Lower leg skin (tissue), 4 donors: ENCODE results near the gene ETV2. TPM values are rescaled to one million over a fixed set of nuclear protein-coding genes. Genes with fewer than 3 reads are reported as not detected.

Experiments
- DNase-seq, 2 donors: peaks; one replicate each; pipeline ENCODE4 v3.0.0-alpha.2; 2019; ENCODE audit warnings: low spot score in 2 of 2
- H3K4me3 ChIP-seq: fragments of 200-600 bp; sonication (generic); 2 replicates; pipeline ENCODE4 v1.5.1; 2017; ENCODE audit warnings: mild to moderate bottlenecking, low read depth; ENCODE audit not compliant: poor library complexity, severe bottlenecking
- CTCF ChIP-seq, 3 donors: fragments of 450-650 bp; IDR thresholded peaks; one replicate each; pipeline ENCODE4 v1.5.1; 2016; ENCODE audit warnings: antibody characterized with exemption in 3 of 3, mild to moderate bottlenecking in 3 of 3, moderate library complexity in 2 of 3
- POLR2A ChIP-seq, 2 donors: fragments of 450-650 bp; IDR thresholded peaks; one replicate each; pipeline ENCODE4 v1.6.1; 2016 to 2017; ENCODE audit warnings: antibody characterized with exemption in 2 of 2, mild to moderate bottlenecking in 1 of 2, moderate library complexity in 1 of 2
- WGBS, 2 donors: methylation state at CpG; one replicate each; pipeline ENCODE4 v1.1.5; 2018; 5-methylcytosine and 5-hydroxymethylcytosine counted together
- intact Hi-C: fragments of 100-400 bp; cut with DNase I; formaldehyde crosslinking; loops from one replicate; pipeline ENCODE4 v1.15.0; 2023; ENCODE audit warnings: low total_unique reads
- total RNA-seq, 4 donors: library from RNA; depleted of rRNA; stranded (reverse); fragments of >200 nt; gene quantifications; one replicate each; pipeline ENCODE4 v1.1.0, GENCODE V29; 2016

The ETV2 gene
- total RNA-seq, 4 donors from 2014 or later, result 1.2 to 1.8 (median 1.6) TPM; not detected in 1

- no peak overlapping the region for H3K4me3 ChIP-seq
- 96 to 97% methylated on average over 6 of the region's 6 CpGs for WGBS, 2 donors
- TF ChIP-seq POLR2A (IDR thresholded peaks at IDR 0.05) (no peak), CTCF (IDR thresholded peaks at IDR 0.05) (no peak)
- intact Hi-C loops, result no loop called here
- no peak for DNase-seq
Observed at GRCh38 chr19:35661995-35662340, 20.4 kb downstream of the ETV2 start.

DNA sequence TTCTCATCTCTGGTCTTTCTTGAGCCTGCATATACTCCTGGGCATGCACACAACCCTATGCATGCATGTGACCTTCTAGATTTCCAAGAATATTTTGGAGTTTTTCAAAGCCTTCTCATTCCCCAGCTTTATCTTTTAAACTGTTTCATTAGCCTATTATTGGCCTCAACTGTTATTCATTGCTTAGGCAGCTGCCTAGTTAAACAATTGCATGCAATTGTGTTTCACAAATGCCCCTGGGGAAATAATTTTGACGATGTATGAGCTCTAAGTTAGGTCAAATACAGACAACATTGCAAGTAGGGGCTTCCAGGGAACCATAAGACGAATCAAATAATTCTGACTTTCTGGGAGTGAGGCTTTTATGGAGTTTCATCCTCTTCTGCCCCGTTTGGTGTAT is 22.4 kb downstream of the ETV2 start:
- TF ChIP-seq POLR2A (IDR thresholded peaks at IDR 0.05), result no peak
- no peak for TF ChIP-seq CTCF (IDR thresholded peaks at IDR 0.05)
- no peak for DNase-seq
- intact Hi-C loops, result no loop called here
- no peak overlapping the region for H3K4me3 ChIP-seq
- 71 to 78% methylated on average over 3 of the region's 3 CpGs for WGBS, 2 donors

GRCh38 chr19:35665157-35665556 is 23.6 kb downstream of the ETV2 start:
- TF ChIP-seq CTCF (IDR thresholded peaks at IDR 0.05) (no peak), POLR2A (IDR thresholded peaks at IDR 0.05) (no peak)
- intact Hi-C loops, result no loop called here
- DNase-seq, result no peak
- 94 to 96% methylated on average over 24 of the region's 24 CpGs for WGBS, 2 donors
- H3K4me3 ChIP-seq, result no peak overlapping the region

DNA sequence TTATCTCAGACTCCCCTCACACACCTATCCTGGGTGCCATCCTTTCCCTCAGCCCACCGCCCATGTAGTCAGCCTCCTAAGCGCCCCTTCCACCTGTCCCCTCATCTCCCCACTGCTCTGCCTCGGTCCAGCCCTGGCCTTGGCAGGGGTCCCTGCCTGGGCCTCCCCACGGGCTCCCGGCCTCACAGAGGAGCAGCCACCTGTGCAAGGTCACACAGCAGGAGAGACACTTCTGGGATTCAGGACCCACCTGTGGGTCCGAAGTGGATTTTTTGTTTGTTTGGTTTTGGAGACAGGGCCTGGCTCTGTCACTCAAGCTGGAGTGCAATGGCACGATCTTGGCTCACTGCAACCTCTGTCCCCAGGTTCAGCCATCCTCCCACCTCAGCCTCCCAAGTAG is 24.1 kb downstream of the ETV2 start:
- H3K4me3 ChIP-seq, result no peak overlapping the region
- WGBS, 2 donors, result 67 to 89% methylated on average over 7 of the region's 7 CpGs
- DNase-seq, result no peak
- intact Hi-C loops, result no loop called here
- TF ChIP-seq CTCF (IDR thresholded peaks at IDR 0.05) (no peak), POLR2A (IDR thresholded peaks at IDR 0.05) (no peak)

DNA sequence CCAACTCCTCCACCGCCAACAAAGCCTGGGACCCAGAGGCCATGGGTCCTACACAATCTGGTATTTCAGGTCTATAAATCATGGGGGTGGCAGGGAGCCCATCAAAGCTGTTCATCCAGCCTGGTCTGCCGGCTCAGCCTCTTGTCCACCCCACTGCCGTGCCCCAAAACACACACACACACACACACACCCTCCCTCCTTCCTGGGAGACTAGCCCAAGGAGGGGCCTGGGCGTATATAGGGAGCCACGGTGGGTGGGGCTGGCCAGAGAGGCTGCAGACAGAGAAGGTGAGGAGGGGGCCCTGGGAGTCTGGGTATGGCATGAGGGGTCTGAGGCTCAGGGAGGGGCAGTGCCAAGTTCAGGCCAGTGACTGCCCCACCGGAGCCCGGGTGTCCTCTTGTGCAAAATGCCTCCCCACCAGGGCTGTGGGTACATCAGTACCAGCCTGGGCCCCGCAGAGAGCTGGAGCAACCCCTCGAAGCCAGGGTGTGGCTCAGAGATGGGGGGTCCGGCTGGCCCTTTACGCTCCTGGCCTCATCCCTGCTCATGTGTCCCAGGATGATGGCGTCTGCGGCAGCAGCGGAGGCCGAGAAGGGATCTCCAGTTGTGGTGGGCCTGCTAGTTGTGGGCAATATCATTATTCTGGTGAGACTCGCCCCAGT is 24.8 kb downstream of the ETV2 start, which contains the start of gene UPK1A:
UPK1A (plus strand) TSS at position 267 of the 663 bp plus-strand sequence; CDS start at position 563, 296 bp downstream.
- intact Hi-C loops, result no loop called here
- H3K4me3 ChIP-seq, result no peak within 1 kb of the TSS
- no peak for DNase-seq
- no peak for TF ChIP-seq CTCF (IDR thresholded peaks at IDR 0.05)
- TF ChIP-seq POLR2A (IDR thresholded peaks at IDR 0.05), result no peak
- 38 to 57% methylated on average over 10 to 14 of the region's 16 CpGs for WGBS, 2 donors

GRCh38 chr19:35669566-35669965 is 28.0 kb downstream of the ETV2 start:
- H3K4me3 ChIP-seq, result no peak overlapping the region
- WGBS, 2 donors, result 81% methylated on average over 6 of the region's 6 CpGs
- DNase-seq, result no peak
- no peak for TF ChIP-seq POLR2A (IDR thresholded peaks at IDR 0.05)
- TF ChIP-seq CTCF (IDR thresholded peaks at IDR 0.05), result no peak
- intact Hi-C loops, result no loop called here
